ENCODE data around the gene TBXA2R. TPM values are rescaled to one million over a fixed set of nuclear protein-coding genes. Genes with fewer than 3 reads are reported as not detected.

The TBXA2R gene
- total RNA-seq, 2 experiments from 2014 or later = 0.47 to 0.75 TPM

DNA sequence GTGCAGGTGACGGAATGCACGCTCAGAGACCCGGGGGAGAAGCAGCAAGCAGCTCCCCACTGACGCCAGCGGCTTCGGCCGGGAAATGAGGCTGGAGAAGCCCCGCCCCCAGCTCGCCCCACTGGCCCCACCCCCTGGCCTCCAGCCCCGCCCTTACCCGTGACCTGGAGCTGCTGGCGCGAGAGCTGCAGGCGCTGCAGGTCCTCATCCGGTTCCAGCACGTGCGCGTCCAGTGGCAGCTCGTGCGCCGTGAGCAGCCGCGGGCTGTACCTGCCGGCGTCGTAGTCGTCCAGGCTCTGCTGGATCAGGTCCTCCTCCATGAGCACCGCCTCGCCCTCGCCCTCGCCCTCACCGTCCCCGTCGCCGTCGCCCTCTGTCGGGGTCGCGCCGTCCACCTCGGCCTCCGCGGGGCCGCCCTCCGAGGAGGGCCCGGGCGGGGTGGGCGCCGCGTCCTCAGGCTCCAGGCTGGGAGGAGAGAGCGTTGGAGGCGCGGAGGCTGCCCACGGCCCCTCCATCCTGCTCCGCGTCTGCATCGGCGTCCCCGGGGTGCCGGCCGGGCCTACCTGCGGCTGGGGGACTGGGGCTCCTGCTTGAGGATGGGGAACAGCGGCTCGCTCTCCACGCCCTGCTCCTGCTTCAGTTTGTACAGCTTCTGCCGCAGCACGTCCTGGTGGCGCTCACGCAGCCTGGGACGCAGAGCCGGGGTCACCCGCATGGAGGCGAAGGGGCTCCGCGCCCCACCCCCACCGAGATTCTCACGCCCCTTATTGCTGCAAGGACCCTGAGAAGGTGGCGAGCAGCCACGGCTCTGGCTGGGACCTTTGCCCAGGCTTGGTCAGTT, 6.4 kb upstream of the TBXA2R start:
- Mint-ChIP-seq H3K4me3 (no peak overlapping the region), H3K36me3 (ENCODE audit: low read depth) (peaks cover 20% of the 10 kb centered on the region), H3K4me1 (ENCODE audit: low read depth) (peaks cover 10% of the 10 kb centered on the region), H3K9me3 (no peaks in the 10 kb centered on the region), H3K27ac (no peak overlapping the region), H3K27me3 (no peaks in the 10 kb centered on the region)
- H3K27ac ChIP-seq (ENCODE audit: low read depth in 1 of 2, low read length in 2 of 2) = no peak overlapping the region
- H3K9me3 ChIP-seq (ENCODE audit: control insufficient read depth in 1 of 2, insufficient read depth in 1 of 2, low read length in 2 of 2) = peaks cover 0 to 20% of the 10 kb centered on the region in 2 experiments
- H3K36me3 ChIP-seq (ENCODE audit: insufficient read depth, low read length) = peaks cover 43% of the 10 kb centered on the region
- intact Hi-C loops (cut with DNase I, micrococcal nuclease) = no loop called here
- H3K27me3 ChIP-seq (ENCODE audit: control insufficient read depth in 1 of 2, insufficient read depth in 2 of 2, low read length in 2 of 2) = no peaks in the 10 kb centered on the region
- ChIA-PET CTCF (no interaction called here), POLR2A (no interaction called here)
- ATAC-seq (ENCODE audit: poor library complexity) (no peak), DNase-seq (no peak)
- no peak overlapping the region for H3K4me3 ChIP-seq (ENCODE audit: low read length)
- peaks cover 12% of the 10 kb centered on the region for H3K4me1 ChIP-seq (ENCODE audit: insufficient read depth, low read length)
- TF ChIP-seq, protein P1, sequence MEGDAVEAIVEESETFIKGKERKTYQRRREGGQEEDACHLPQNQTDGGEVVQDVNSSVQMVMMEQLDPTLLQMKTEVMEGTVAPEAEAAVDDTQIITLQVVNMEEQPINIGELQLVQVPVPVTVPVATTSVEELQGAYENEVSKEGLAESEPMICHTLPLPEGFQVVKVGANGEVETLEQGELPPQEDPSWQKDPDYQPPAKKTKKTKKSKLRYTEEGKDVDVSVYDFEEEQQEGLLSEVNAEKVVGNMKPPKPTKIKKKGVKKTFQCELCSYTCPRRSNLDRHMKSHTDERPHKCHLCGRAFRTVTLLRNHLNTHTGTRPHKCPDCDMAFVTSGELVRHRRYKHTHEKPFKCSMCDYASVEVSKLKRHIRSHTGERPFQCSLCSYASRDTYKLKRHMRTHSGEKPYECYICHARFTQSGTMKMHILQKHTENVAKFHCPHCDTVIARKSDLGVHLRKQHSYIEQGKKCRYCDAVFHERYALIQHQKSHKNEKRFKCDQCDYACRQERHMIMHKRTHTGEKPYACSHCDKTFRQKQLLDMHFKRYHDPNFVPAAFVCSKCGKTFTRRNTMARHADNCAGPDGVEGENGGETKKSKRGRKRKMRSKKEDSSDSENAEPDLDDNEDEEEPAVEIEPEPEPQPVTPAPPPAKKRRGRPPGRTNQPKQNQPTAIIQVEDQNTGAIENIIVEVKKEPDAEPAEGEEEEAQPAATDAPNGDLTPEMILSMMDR (IDR thresholded peaks at IDR 0.05) = no peak

DNA sequence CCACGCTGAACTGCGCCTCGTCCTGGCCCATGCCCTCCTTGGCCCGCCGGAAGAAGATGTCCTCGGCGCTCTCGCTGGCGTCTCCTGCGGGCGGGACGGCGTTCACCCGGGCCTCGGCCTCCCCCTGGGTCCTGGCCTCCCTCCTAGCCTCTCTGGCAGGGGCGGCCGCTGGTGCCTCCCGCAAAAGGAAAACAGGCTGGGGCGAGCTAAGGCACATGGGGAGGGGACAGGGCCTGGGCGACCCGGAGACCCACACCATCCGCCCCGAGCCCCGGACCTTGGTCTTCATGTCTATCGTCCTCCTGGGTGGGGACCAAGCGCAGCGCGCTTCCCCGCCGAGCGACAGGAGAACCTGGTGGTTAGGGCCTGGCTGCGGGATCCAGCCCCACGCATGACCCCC, 5.7 kb upstream of the TBXA2R start:
- Histone ChIP-seq H3K4me3 (ENCODE audit: low read length) (no peak overlapping the region), H3K36me3 (ENCODE audit: insufficient read depth, low read length) (peaks cover 42% of the 10 kb centered on the region), H3K27ac (ENCODE audit: low read depth in 1 of 2, low read length in 2 of 2) (no peak overlapping the region), H3K4me1 (ENCODE audit: insufficient read depth, low read length) (peaks cover 10% of the 10 kb centered on the region), H3K9me3 (ENCODE audit: control insufficient read depth in 1 of 2, insufficient read depth in 1 of 2, low read length in 2 of 2) (peaks cover 0 to 26% of the 10 kb centered on the region in 2 experiments), H3K27me3 (ENCODE audit: control insufficient read depth in 1 of 2, insufficient read depth in 2 of 2, low read length in 2 of 2) (no peaks in the 10 kb centered on the region)
- Mint-ChIP-seq H3K4me1 (ENCODE audit: low read depth) (peaks cover 12% of the 10 kb centered on the region), H3K4me3 (no peak overlapping the region), H3K27ac (no peak overlapping the region), H3K36me3 (ENCODE audit: low read depth) (peaks cover 16% of the 10 kb centered on the region), H3K27me3 (no peaks in the 10 kb centered on the region), H3K9me3 (no peaks in the 10 kb centered on the region)
- CTCF ChIA-PET = no interaction called here
- no peak for DNase-seq
- intact Hi-C loops (cut with DNase I, micrococcal nuclease) = no loop called here
- TF ChIP-seq, protein P1 (IDR thresholded peaks at IDR 0.05) = no peak
- no peak for ATAC-seq (ENCODE audit: poor library complexity)
- POLR2A ChIA-PET = no interaction called here

DNA sequence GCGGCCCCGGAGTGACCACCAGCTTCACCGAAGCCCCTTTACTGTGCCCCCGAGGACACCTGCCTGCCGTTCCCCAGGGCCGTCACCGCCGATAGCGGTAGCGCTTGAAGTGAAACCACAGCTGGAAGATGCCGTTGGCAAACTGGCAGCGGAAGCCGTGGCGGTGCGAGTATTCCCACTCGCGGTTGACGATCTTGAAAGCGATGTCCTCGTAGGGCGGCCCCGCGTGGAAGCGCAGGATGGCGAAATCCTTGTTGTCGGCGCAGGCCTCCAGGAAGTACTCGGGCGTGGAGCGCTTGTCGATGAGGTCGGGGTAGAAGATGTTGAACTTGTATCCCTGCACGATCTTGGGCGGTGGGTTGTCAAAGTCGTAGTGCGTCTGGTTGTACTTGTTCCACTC, 5.2 kb upstream of the TBXA2R start:
- H3K27ac Mint-ChIP-seq = no peak overlapping the region
- DNase-seq (no peak), ATAC-seq (ENCODE audit: poor library complexity) (no peak)
- H3K27ac ChIP-seq (ENCODE audit: low read depth in 1 of 2, low read length in 2 of 2) = no peak overlapping the region
- H3K4me3 Mint-ChIP-seq = no peak overlapping the region
- peaks cover 14% of the 10 kb centered on the region for H3K4me1 Mint-ChIP-seq (ENCODE audit: low read depth)
- intact Hi-C loops (cut with DNase I, micrococcal nuclease) = no loop called here
- H3K36me3 Mint-ChIP-seq (ENCODE audit: low read depth) = peaks cover 11% of the 10 kb centered on the region
- no peaks in the 10 kb centered on the region for H3K27me3 ChIP-seq (ENCODE audit: control insufficient read depth in 1 of 2, insufficient read depth in 2 of 2, low read length in 2 of 2)
- ChIA-PET POLR2A (no interaction called here), CTCF (no interaction called here)
- TF ChIP-seq, protein P1 (IDR thresholded peaks at IDR 0.05) = no peak
- no peak overlapping the region for H3K4me3 ChIP-seq (ENCODE audit: low read length)
- peaks cover 12% of the 10 kb centered on the region for H3K4me1 ChIP-seq (ENCODE audit: insufficient read depth, low read length)
- peaks cover 0 to 26% of the 10 kb centered on the region in 2 experiments for H3K9me3 ChIP-seq (ENCODE audit: control insufficient read depth in 1 of 2, insufficient read depth in 1 of 2, low read length in 2 of 2)
- no peaks in the 10 kb centered on the region for H3K9me3 Mint-ChIP-seq
- H3K27me3 Mint-ChIP-seq = no peaks in the 10 kb centered on the region
- peaks cover 40% of the 10 kb centered on the region for H3K36me3 ChIP-seq (ENCODE audit: insufficient read depth, low read length)

Data from CD4-positive, alpha-beta T cell (primary cell).